ENCODE results near the gene SURF2. TPM values are rescaled to one million over a fixed set of nuclear protein-coding genes. Genes with fewer than 3 reads are reported as not detected.
A peak's percentile ranks its signal among the peaks of the same experiment; 100 is the strongest.

SURF2 gene
- total and polyA plus RNA-seq, 4 donors: 11.7 to 50.1 (median 27.2) TPM

DNA sequence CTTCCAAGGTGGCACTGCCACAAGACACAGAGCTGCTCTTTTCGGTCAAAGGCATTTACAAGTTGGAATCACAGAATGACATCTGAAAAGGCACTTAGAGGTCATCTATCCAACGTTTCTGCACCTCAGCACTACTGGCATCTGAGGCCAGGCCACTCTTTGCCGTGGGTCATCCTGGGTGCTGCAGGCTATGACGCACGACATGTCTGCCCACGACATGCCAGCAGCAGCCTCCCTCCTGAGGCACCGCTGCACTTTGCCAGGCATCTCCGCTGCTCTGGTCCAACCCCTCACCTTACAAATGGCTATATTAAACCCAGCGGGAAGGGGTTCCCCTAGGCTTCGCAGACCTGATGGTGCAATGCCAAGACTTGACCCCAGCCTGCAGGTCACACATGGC, 11.4 kb downstream of the SURF2 start:
- Histone ChIP-seq H3K9me3 (ENCODE audit: control insufficient read depth in 4 of 4, insufficient read depth in 3 of 4, low read length in 3 of 4) (no peaks in the 10 kb centered on the region), H3K9ac (ENCODE audit: insufficient read depth in 1 of 2, low read length in 2 of 2) (no peak overlapping the region), H3K27ac (ENCODE audit: low read depth in 1 of 2, low read length in 1 of 2) (no peak overlapping the region), H3K4me1 (ENCODE audit: control insufficient read depth in 5 of 5, insufficient read depth in 5 of 5, low read length in 5 of 5) (peaks cover 6 to 31% (median 25%) of the 10 kb centered on the region in 5 donors), H3K36me3 (ENCODE audit: control insufficient read depth in 4 of 4, insufficient read depth in 4 of 4, low read length in 4 of 4) (peaks cover 6 to 51% (median 44%) of the 10 kb centered on the region in 4 donors), H3K4me3 (no peak overlapping the region), H3K27me3 (ENCODE audit: control insufficient read depth in 3 of 3, insufficient read depth in 3 of 3, low read length in 2 of 3) (no peaks in the 10 kb centered on the region)
- DNase-seq: no peak
- no peak for ATAC-seq (ENCODE audit: insufficient read depth, low FRiP score)
- 87 to 90% methylated on average over 10 of the region's 10 CpGs for WGBS, 2 donors
- TF ChIP-seq, protein P1, sequence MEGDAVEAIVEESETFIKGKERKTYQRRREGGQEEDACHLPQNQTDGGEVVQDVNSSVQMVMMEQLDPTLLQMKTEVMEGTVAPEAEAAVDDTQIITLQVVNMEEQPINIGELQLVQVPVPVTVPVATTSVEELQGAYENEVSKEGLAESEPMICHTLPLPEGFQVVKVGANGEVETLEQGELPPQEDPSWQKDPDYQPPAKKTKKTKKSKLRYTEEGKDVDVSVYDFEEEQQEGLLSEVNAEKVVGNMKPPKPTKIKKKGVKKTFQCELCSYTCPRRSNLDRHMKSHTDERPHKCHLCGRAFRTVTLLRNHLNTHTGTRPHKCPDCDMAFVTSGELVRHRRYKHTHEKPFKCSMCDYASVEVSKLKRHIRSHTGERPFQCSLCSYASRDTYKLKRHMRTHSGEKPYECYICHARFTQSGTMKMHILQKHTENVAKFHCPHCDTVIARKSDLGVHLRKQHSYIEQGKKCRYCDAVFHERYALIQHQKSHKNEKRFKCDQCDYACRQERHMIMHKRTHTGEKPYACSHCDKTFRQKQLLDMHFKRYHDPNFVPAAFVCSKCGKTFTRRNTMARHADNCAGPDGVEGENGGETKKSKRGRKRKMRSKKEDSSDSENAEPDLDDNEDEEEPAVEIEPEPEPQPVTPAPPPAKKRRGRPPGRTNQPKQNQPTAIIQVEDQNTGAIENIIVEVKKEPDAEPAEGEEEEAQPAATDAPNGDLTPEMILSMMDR (IDR thresholded peaks at IDR 0.05; ENCODE audit: control extremely low read depth, extremely low read depth): no peak

DNA sequence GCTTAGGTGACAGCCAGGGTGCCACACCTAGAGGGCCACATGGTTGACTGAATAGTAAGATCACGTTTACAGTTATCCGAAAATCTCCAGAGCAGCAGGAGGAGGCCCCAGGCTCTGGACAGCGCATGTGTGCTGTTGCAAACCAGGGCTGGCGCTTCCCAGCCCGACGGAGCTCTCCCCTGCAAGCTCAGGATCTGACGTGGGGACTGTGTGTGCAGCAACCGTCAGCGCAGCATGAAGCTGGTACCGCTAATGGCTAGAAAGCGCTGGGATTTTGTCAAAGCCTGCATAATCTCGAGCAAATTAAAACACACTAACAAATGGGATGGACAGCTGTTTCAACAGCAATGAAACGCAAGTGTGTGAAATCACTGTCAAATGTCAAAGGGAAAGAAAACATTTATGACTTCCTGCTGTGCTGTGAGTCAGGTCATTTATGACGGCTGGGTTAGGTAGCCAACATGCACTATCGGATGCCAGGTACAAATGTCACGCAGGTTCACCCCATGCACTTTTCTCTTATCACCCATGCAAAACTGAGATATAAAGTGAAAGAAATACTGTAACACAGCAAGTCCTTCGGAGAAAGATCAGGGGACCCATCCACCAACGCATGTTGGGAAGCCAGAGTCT, 12.0 kb downstream of the SURF2 start:
- peaks cover 6 to 50% (median 44%) of the 10 kb centered on the region in 4 donors for H3K36me3 ChIP-seq (ENCODE audit: control insufficient read depth in 4 of 4, insufficient read depth in 4 of 4, low read length in 4 of 4)
- H3K4me1 ChIP-seq (ENCODE audit: control insufficient read depth in 5 of 5, insufficient read depth in 5 of 5, low read length in 5 of 5): peaks cover 6 to 26% (median 20%) of the 10 kb centered on the region in 5 donors
- no peak overlapping the region for H3K9ac ChIP-seq (ENCODE audit: insufficient read depth in 1 of 2, low read length in 2 of 2)
- no peaks in the 10 kb centered on the region for H3K9me3 ChIP-seq (ENCODE audit: control insufficient read depth in 4 of 4, insufficient read depth in 3 of 4, low read length in 3 of 4)
- ATAC-seq (ENCODE audit: insufficient read depth, low FRiP score) (no peak), DNase-seq (no peak)
- no peak overlapping the region for H3K27ac ChIP-seq (ENCODE audit: low read depth in 1 of 2, low read length in 1 of 2)
- no peak overlapping the region for H3K4me3 ChIP-seq
- H3K27me3 ChIP-seq (ENCODE audit: control insufficient read depth in 3 of 3, insufficient read depth in 3 of 3, low read length in 2 of 3): no peaks in the 10 kb centered on the region
- WGBS, 2 donors: 78 to 79% methylated on average over 18 of the region's 18 CpGs
- TF ChIP-seq, protein P1 (IDR thresholded peaks at IDR 0.05; ENCODE audit: control extremely low read depth, extremely low read depth): no peak

DNA sequence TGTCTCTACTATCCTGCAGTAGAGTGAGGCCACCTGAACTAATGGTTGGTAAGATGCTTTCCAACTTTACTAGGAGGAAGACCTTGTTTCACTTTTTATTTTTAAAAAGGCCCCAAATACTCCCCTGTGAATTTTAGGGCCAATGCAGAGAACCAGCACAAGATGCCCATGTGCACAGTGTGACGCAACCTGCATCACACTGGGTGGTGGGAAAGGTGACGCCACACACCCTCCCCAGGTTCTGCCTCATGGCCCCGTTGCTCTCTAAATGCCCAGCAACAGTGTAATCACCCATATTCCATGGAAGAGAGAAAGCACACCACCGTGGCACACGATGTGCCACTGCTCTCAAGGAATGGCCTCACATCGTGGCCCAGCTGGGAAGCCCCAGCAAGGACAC, 13.1 kb downstream of the SURF2 start:
- H3K9me3 ChIP-seq (ENCODE audit: control insufficient read depth in 4 of 4, insufficient read depth in 3 of 4, low read length in 3 of 4): no peaks in the 10 kb centered on the region
- no peak overlapping the region for H3K4me3 ChIP-seq
- H3K36me3 ChIP-seq (ENCODE audit: control insufficient read depth in 4 of 4, insufficient read depth in 4 of 4, low read length in 4 of 4): peaks cover 6 to 47% (median 37%) of the 10 kb centered on the region in 4 donors
- ATAC-seq (ENCODE audit: insufficient read depth, low FRiP score) (no peak), DNase-seq (no peak)
- WGBS, 2 donors: 71 to 76% methylated on average over 6 of the region's 6 CpGs
- H3K9ac ChIP-seq (ENCODE audit: insufficient read depth in 1 of 2, low read length in 2 of 2): no peak overlapping the region
- peaks cover 6 to 25% (median 18%) of the 10 kb centered on the region in 5 donors for H3K4me1 ChIP-seq (ENCODE audit: control insufficient read depth in 5 of 5, insufficient read depth in 5 of 5, low read length in 5 of 5)
- no peaks in the 10 kb centered on the region for H3K27me3 ChIP-seq (ENCODE audit: control insufficient read depth in 3 of 3, insufficient read depth in 3 of 3, low read length in 2 of 3)
- TF ChIP-seq, protein P1 (IDR thresholded peaks at IDR 0.05; ENCODE audit: control extremely low read depth, extremely low read depth): no peak
- H3K27ac ChIP-seq (ENCODE audit: low read depth in 1 of 2, low read length in 1 of 2): peak overlapping the region in 1 of 2 donors; percentile 41

Measured in lung (tissue), 12 donors.